NCI-H1417 (cell line): ENCODE data around the gene UTP20.

Experiments used
- DNase-seq, 3 experiments: peaks; one replicate each; lab custom pipeline; 2025; lab: John Stamatoyannopoulos, UW

Gene UTP20

GRCh38 chr12:101280006-101280505, at the start of gene UTP20:
TSS of gene UTP20 (plus strand) at chr12:101280105. CDS start at chr12:101280283, 178 bp downstream.
- DNase-seq = peak; percentile 94 to 98 (median 97)

- DNase-seq = no peak
Observed at GRCh38 chr12:101230547-101230946, 49.4 kb upstream of the UTP20 start.

GRCh38 chr12:101231636-101232035, 48.3 kb upstream of the UTP20 start:
- no peak for DNase-seq

- no peak for DNase-seq
Observed at GRCh38 chr12:101235686-101236085, 44.2 kb upstream of the UTP20 start.

GRCh38 chr12:101238306-101238705, 41.6 kb upstream of the UTP20 start:
- DNase-seq = no peak

GRCh38 chr12:101238800-101239329, 41.0 kb upstream of the UTP20 start:
- DNase-seq = no peak

- DNase-seq = peak in 1 of 3 experiments; percentile 12
Observed at GRCh38 chr12:101243074-101243473, 36.8 kb upstream of the UTP20 start.

- DNase-seq = no peak
Observed at GRCh38 chr12:101243616-101244015, 36.3 kb upstream of the UTP20 start.

GRCh38 chr12:101256266-101256665, 23.6 kb upstream of the UTP20 start:
- DNase-seq = no peak

GRCh38 chr12:101257357-101257756, 22.5 kb upstream of the UTP20 start:
- no peak for DNase-seq

- no peak for DNase-seq
Observed at GRCh38 chr12:101267111-101267510, 12.8 kb upstream of the UTP20 start.

GRCh38 chr12:101276433-101276832, 3.5 kb upstream of the UTP20 start:
- no peak for DNase-seq

- peak in 1 of 3 experiments; percentile 41 for DNase-seq
Observed at GRCh38 chr12:101277443-101277842, 2.5 kb upstream of the UTP20 start.

- no peak for DNase-seq
Observed at GRCh38 chr12:101287357-101287756, 7.5 kb downstream of the UTP20 start.

GRCh38 chr12:101297661-101298060, 17.8 kb downstream of the UTP20 start:
- no peak for DNase-seq

- DNase-seq = no peak
Observed at GRCh38 chr12:101298426-101298825, 18.5 kb downstream of the UTP20 start.

- no peak for DNase-seq
Observed at GRCh38 chr12:101299346-101299745, 19.4 kb downstream of the UTP20 start.

- DNase-seq = no peak
Observed at GRCh38 chr12:101299931-101300330, 20.0 kb downstream of the UTP20 start.

GRCh38 chr12:101302741-101303140, 22.8 kb downstream of the UTP20 start:
- DNase-seq = no peak

- DNase-seq = no peak
Observed at GRCh38 chr12:101305226-101305779, 25.4 kb downstream of the UTP20 start.

GRCh38 chr12:101305794-101306193, 25.9 kb downstream of the UTP20 start:
- no peak for DNase-seq

GRCh38 chr12:101322480-101322879, 42.6 kb downstream of the UTP20 start:
- no peak for DNase-seq

- DNase-seq = no peak
Observed at GRCh38 chr12:101323255-101323654, 43.4 kb downstream of the UTP20 start.

- no peak for DNase-seq
Observed at GRCh38 chr12:101325590-101325989, 45.7 kb downstream of the UTP20 start.
